Right kidney (tissue), 1 donor: ENCODE data around the gene MYEF2.

Experiments used
- DNase-seq: peaks from one replicate; pipeline ENCODE4 v3.0.0-alpha.2; 2016

Gene MYEF2

GRCh38 chr15:48145923-48146322 lies 32.2 kb downstream of the MYEF2 start:
- DNase-seq: no peak

- no peak for DNase-seq
These were observed 33.2 kb downstream of the MYEF2 start for GRCh38 chr15:48144889-48145288.

GRCh38 chr15:48143856-48144255 lies 34.2 kb downstream of the MYEF2 start:
- no peak for DNase-seq

- DNase-seq: no peak
These were observed 45.2 kb downstream of the MYEF2 start for GRCh38 chr15:48132874-48133273.

- DNase-seq: no peak
These were observed 46.8 kb downstream of the MYEF2 start for GRCh38 chr15:48131324-48131723.

- no peak for DNase-seq
These were observed 51.3 kb downstream of the MYEF2 start for GRCh38 chr15:48126667-48127355.

- DNase-seq: no peak
These were observed 56.2 kb downstream of the MYEF2 start for GRCh38 chr15:48121849-48122248.

GRCh38 chr15:48120745-48121144 lies 57.4 kb downstream of the MYEF2 start, which contains the start of gene SLC24A5:
SLC24A5 (plus strand) TSS chr15:48120990; CDS start chr15:48121045, 55 bp downstream.
- no peak for DNase-seq

- no peak for DNase-seq
These were observed 58.8 kb downstream of the MYEF2 start for GRCh38 chr15:48119277-48119676.

- peak; percentile 13 for DNase-seq
These were observed 65.9 kb downstream of the MYEF2 start for GRCh38 chr15:48112242-48112641.

GRCh38 chr15:48109856-48110531 lies 68.1 kb downstream of the MYEF2 start:
- DNase-seq: no peak

- DNase-seq: no peak
These were observed 68.9 kb downstream of the MYEF2 start for GRCh38 chr15:48109212-48109611.

GRCh38 chr15:48105936-48106335 lies 72.2 kb downstream of the MYEF2 start:
- no peak for DNase-seq

- no peak for DNase-seq
These were observed 74.4 kb downstream of the MYEF2 start for GRCh38 chr15:48103647-48104046.

GRCh38 chr15:48102167-48102566 lies 75.9 kb downstream of the MYEF2 start:
- DNase-seq: no peak

- DNase-seq: no peak
These were observed 76.6 kb downstream of the MYEF2 start for GRCh38 chr15:48101376-48101961.

- no peak for DNase-seq
These were observed 80.8 kb downstream of the MYEF2 start for GRCh38 chr15:48097264-48097663.

- DNase-seq: no peak
These were observed 81.3 kb downstream of the MYEF2 start for GRCh38 chr15:48096813-48097212.

- DNase-seq: no peak
These were observed 81.7 kb downstream of the MYEF2 start for GRCh38 chr15:48096355-48096786.

- DNase-seq: no peak
These were observed 86.6 kb downstream of the MYEF2 start for GRCh38 chr15:48091522-48091921.

GRCh38 chr15:48090666-48091065 lies 87.4 kb downstream of the MYEF2 start:
- DNase-seq: no peak

GRCh38 chr15:48090115-48090514 lies 88.0 kb downstream of the MYEF2 start:
- DNase-seq: no peak

GRCh38 chr15:48089702-48090101 lies 88.4 kb downstream of the MYEF2 start:
- no peak for DNase-seq

GRCh38 chr15:48087844-48088243 lies 90.3 kb downstream of the MYEF2 start:
- no peak for DNase-seq
